NCI-H226 (cell line): ENCODE measurements around the gene SEC14L5.
"Not testable (repeated sequence)": the region's sequence is repeated elsewhere in the genome, so short reads cannot be mapped to it uniquely, and the experiment has no call there.

Source experiments
- DNase-seq: peaks from one replicate; pipeline ENCODE4 v3.0.0-alpha.2; 2015

SEC14L5 gene

GRCh38 chr16:4957720-4958509, at the start of gene SEC14L5:
Gene SEC14L5, plus strand, starts transcription at chr16:4958330. Its CDS starts 994 bp downstream, at chr16:4959324.
- DNase-seq, result peak; percentile 85

GRCh38 chr16:4908854-4909401, 49.2 kb upstream of the SEC14L5 start:
- DNase-seq, result no peak

- no peak for DNase-seq
These were observed 48.3 kb upstream of the SEC14L5 start for GRCh38 chr16:4909825-4910224.

- no peak for DNase-seq
These were observed 47.3 kb upstream of the SEC14L5 start for GRCh38 chr16:4910828-4911227.

GRCh38 chr16:4911970-4912386, 46.2 kb upstream of the SEC14L5 start:
- DNase-seq, result peak; percentile 82

GRCh38 chr16:4913130-4913773, 44.9 kb upstream of the SEC14L5 start:
- no peak for DNase-seq

GRCh38 chr16:4913774-4914525, 44.2 kb upstream of the SEC14L5 start:
- no peak for DNase-seq

GRCh38 chr16:4914528-4915225, 43.5 kb upstream of the SEC14L5 start:
- DNase-seq, result no peak

- DNase-seq, result peak; percentile 90
These were observed 42.8 kb upstream of the SEC14L5 start for GRCh38 chr16:4915226-4915761.

GRCh38 chr16:4917117-4917516, 41.0 kb upstream of the SEC14L5 start:
- peak; percentile 40 for DNase-seq

GRCh38 chr16:4918781-4919251, 39.3 kb upstream of the SEC14L5 start:
- DNase-seq, result no peak

GRCh38 chr16:4920826-4921225, 37.3 kb upstream of the SEC14L5 start:
- DNase-seq, result no peak

GRCh38 chr16:4922721-4923342, 35.3 kb upstream of the SEC14L5 start:
- no peak for DNase-seq

- DNase-seq, result no peak
These were observed 34.3 kb upstream of the SEC14L5 start for GRCh38 chr16:4923853-4924252.

- no peak for DNase-seq
These were observed 33.4 kb upstream of the SEC14L5 start for GRCh38 chr16:4924593-4925292.

GRCh38 chr16:4925293-4925607, 32.9 kb upstream of the SEC14L5 start:
- no peak for DNase-seq

GRCh38 chr16:4925791-4926190, 32.3 kb upstream of the SEC14L5 start:
- DNase-seq, result no peak

GRCh38 chr16:4926928-4927327, 31.2 kb upstream of the SEC14L5 start:
- DNase-seq, result no peak

GRCh38 chr16:4927661-4928060, 30.5 kb upstream of the SEC14L5 start:
- no peak for DNase-seq

GRCh38 chr16:4928227-4928626, 29.9 kb upstream of the SEC14L5 start:
- no peak for DNase-seq

- DNase-seq, result not testable (repeated sequence)
These were observed 28.5 kb upstream of the SEC14L5 start for GRCh38 chr16:4929619-4930018.
